ENCODE results near the gene DYNC2LI1. TPM values are rescaled to one million over a fixed set of nuclear protein-coding genes. Genes with fewer than 3 reads are reported as not detected.

Gene DYNC2LI1
- total RNA-seq, 3 donors from 2014 or later: 15.3 to 19.0 (median 18.1) TPM

- H3K4me3 ChIP-seq: no peak overlapping the region
- TF ChIP-seq, protein P1, sequence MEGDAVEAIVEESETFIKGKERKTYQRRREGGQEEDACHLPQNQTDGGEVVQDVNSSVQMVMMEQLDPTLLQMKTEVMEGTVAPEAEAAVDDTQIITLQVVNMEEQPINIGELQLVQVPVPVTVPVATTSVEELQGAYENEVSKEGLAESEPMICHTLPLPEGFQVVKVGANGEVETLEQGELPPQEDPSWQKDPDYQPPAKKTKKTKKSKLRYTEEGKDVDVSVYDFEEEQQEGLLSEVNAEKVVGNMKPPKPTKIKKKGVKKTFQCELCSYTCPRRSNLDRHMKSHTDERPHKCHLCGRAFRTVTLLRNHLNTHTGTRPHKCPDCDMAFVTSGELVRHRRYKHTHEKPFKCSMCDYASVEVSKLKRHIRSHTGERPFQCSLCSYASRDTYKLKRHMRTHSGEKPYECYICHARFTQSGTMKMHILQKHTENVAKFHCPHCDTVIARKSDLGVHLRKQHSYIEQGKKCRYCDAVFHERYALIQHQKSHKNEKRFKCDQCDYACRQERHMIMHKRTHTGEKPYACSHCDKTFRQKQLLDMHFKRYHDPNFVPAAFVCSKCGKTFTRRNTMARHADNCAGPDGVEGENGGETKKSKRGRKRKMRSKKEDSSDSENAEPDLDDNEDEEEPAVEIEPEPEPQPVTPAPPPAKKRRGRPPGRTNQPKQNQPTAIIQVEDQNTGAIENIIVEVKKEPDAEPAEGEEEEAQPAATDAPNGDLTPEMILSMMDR (IDR thresholded peaks at IDR 0.05): no peak
- no peak for DNase-seq
- no peaks in the 10 kb centered on the region for H3K9me3 ChIP-seq
- intact Hi-C loops (cut with DNase I, micrococcal nuclease): loop anchor here in 1 of 2 donors (5.0 kb wide), 1 partner anchor 151 kb away; no protein-coding TSS in a partner anchor
- H3K4me1 ChIP-seq (ENCODE audit: low read depth): peaks cover 5% of the 10 kb centered on the region
- H3K36me3 ChIP-seq (ENCODE audit: low read depth): no peaks in the 10 kb centered on the region
- no peak for ATAC-seq
Measured at GRCh38 chr2:43778233-43778632, 4.4 kb downstream of the DYNC2LI1 start.

- intact Hi-C loops (cut with DNase I, micrococcal nuclease): no loop called here
- H3K9me3 ChIP-seq: no peaks in the 10 kb centered on the region
- ATAC-seq: no peak
- H3K4me1 ChIP-seq (ENCODE audit: low read depth): peaks cover 4% of the 10 kb centered on the region
- H3K36me3 ChIP-seq (ENCODE audit: low read depth): no peaks in the 10 kb centered on the region
- DNase-seq: no peak
- no peak overlapping the region for H3K4me3 ChIP-seq
- TF ChIP-seq, protein P1 (IDR thresholded peaks at IDR 0.05): no peak
Measured at GRCh38 chr2:43787895-43788294, 14.1 kb downstream of the DYNC2LI1 start.

DNA sequence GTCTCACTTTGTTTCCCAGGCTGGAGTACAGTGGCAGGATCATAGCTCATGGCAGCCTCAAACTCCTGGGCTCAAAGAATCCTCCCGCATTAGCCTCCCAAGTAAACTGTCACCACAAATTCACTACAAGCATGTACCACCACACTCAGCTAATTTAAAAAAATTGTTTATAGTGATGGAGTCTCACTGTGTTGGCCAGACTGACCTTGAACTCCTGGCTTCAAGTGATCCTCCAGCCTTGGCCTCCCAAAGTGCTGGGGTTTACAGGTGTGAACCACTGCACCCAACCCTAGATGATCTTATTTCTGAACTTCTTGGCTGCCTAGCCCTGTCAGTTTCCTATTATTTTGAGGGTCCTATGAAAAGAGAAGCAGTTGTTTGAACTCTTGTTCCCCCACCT, 14.8 kb downstream of the DYNC2LI1 start:
- no peak for DNase-seq
- no peak for ATAC-seq
- intact Hi-C loops (cut with DNase I, micrococcal nuclease): no loop called here
- no peaks in the 10 kb centered on the region for H3K36me3 ChIP-seq (ENCODE audit: low read depth)
- no peaks in the 10 kb centered on the region for H3K9me3 ChIP-seq
- no peak overlapping the region for H3K4me3 ChIP-seq
- peaks cover 4% of the 10 kb centered on the region for H3K4me1 ChIP-seq (ENCODE audit: low read depth)
- TF ChIP-seq, protein P1 (IDR thresholded peaks at IDR 0.05): no peak

DNA sequence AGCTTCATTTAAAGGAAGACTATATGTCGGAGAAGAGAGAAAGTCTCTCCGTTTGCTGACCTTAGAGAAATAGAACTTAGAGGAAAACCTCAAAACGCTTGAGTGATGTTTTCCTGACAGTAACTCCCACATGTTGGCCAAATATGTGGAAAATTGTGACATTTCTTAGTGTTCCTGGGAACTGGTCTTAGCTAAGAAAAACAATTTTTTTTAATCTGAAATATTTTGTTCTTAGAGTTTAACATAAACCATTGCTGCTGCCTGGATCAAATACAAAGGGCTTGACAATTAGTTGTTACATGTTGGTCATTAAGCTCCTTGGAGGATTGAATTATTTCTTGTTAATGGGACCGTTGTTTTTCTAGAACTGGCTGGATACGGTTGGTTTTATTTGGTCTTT, 16.3 kb downstream of the DYNC2LI1 start:
- ATAC-seq (no peak), DNase-seq (no peak)
- Histone ChIP-seq H3K4me3 (no peak overlapping the region), H3K36me3 (ENCODE audit: low read depth) (no peaks in the 10 kb centered on the region), H3K4me1 (ENCODE audit: low read depth) (peaks cover 4% of the 10 kb centered on the region), H3K9me3 (no peaks in the 10 kb centered on the region)
- intact Hi-C loops (cut with DNase I, micrococcal nuclease): no loop called here
- TF ChIP-seq, protein P1 (IDR thresholded peaks at IDR 0.05): no peak

DNA sequence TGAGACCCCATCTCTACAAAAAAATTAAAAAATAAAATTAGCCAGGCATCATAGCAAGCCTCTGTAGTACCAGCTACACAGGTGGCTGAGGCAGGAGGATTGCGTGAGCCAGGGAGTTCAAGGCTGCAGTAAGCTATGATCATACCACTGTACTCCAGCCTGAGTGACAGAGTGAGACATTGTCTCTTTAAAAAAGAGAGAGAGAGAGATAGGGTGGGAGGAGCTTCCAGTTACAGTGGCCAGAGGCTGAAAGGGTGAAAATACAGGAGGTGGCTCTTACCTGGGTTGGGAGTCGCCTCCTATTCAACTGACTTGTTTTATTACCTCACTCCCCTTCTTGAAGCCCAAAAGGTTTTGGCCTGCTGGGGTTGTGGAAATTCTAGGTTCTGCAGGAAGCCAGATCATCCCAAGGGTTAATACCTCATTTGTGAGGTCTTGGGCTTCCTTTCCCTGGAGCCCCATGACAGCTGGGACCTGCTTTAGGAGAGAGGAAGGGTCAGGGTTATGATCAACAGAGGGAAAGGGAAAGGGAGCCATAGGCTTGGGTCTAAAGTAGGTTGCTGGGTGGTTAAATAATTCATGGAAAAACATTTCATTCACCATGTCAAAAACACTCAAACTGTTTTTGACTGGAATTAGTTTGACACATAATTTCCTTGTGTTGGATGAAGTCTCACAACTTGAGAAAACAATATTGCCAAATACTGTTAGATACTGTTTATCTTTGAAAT, 17.4 kb downstream of the DYNC2LI1 start:
- ATAC-seq: peak; percentile 67
- no peaks in the 10 kb centered on the region for H3K9me3 ChIP-seq
- no peak for DNase-seq
- H3K4me1 ChIP-seq (ENCODE audit: low read depth): peaks cover 4% of the 10 kb centered on the region
- H3K36me3 ChIP-seq (ENCODE audit: low read depth): no peaks in the 10 kb centered on the region
- intact Hi-C loops (cut with DNase I, micrococcal nuclease): no loop called here
- TF ChIP-seq, protein P1 (IDR thresholded peaks at IDR 0.05): no peak
- no peak overlapping the region for H3K4me3 ChIP-seq
